Activated T-cell treated with anti-CD3 and anti-CD28 coated beads, Interleukin-2, amount 50 U/mL, for 1 hour (primary cell): ENCODE data around the gene PLXNA2.

Experiments used
- DNase-seq: peaks from one replicate; pipeline ENCODE4 v3.0.0-alpha.2; 2020

PLXNA2 gene

DNA sequence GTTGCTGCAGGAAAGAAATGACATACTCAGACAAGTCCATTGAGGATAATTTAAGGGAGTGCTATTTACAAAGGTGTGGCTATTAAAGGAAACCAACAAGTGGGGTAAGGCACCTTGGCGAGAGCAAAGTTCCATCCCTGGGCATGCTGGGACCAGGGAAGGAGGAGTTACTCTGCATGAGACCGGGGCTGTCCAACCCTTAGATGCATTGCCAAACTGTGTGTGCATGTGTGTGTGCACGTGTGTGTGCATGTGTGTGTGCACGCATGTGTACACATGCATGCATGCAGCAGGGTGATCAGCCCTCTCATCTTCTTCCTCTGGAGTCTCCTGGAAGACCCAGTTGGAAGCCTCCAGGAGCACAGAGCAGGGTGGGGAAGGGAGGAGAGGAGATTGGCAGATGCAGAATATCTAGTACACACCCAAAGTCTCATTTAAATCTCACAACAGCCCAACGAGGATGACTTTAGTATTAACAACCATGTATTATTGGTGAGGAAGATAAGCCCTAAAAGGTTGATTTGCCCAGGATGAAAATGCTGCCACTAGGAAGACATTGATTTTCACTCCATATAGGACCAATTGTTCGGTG, 261.0 kb downstream of the PLXNA2 start:
- no peak for DNase-seq

GRCh38 chr1:207981976-207982375, 262.2 kb downstream of the PLXNA2 start:
- DNase-seq, result no peak

- DNase-seq, result no peak
Measured at GRCh38 chr1:207978441-207978840, 265.7 kb downstream of the PLXNA2 start.

DNA sequence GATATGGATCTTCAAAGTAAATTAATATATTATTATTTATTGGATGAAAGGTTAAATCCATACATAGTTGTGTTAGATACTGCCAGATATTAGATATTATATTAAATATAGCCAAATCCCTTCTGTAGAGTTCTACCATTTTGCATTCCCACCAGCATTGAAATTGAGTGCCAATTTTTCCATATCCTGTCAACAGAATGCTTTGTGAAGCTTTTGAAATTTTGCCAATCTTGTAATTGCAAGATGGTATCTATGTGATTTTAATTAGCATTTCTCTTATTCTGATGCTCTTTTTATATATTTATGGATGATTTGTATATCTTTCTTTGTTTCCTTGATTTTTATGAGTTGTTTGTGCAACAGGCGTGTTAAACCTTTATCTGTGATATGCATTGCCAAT, 266.3 kb downstream of the PLXNA2 start:
- no peak for DNase-seq

DNA sequence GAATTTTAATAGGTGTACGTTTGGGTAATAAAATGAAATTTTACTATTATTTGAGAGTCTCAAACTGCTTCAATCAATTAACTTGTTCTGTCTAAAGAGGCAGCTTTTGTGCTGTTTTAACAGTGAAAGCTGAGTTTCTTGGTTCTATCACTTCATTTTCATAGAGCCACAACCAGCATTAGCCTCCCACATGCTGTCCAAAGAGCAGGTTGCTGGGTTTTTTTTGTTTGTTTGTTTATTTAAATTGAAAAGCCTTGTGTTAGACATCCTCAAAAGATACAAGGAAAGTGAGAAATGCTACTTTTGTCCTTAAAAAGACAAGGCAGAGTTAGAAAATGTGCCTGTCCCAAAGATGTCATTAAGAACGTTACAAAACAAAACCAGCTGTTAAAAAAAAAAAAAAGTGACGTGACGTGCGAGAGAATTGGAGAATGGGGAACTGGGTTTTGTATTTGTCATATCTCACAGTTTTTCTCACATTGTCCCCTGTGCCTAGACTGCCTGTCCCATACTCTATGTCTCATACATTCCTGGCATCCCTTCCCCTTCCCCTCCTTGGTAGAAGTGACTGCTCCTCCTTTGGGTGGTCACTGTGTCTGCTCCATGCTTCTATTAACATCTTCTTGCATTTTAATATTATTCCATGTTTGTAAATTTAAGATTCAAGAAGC, 270.2 kb downstream of the PLXNA2 start:
- DNase-seq, result no peak

DNA sequence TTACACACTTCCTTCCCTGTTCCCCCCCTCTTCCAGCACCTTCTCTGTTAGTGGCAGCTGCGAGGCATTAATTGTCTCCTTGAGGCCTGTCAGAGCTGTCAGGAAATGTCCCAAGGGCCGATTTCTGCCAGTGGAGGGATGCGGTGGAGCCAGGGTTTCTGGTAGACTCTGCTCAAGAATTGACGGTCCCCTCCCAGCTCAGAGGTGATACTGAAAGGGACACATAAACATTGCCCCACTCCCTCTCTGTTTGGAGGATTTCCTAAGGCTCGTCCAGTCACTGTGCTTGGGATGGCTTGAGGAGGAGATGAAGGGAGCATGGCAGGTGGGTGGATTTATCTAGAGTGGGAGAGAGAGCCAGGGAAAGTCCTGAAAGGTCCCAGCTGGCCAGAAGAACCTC, 271.8 kb downstream of the PLXNA2 start:
- no peak for DNase-seq
